NCI-H1092 treated with DMSO at 0.1 percent for 48 hours (cell line): ENCODE results near the gene SPATA21.

Experiments
- DNase-seq: peaks from one replicate; lab custom pipeline; 2025; lab: John Stamatoyannopoulos, UW

SPATA21 gene

GRCh38 chr1:16351456-16351993 is 85.7 kb downstream of the SPATA21 start:
- DNase-seq: peak; percentile 41

- DNase-seq: no peak
These were observed 87.3 kb downstream of the SPATA21 start for GRCh38 chr1:16349847-16350406.
